Neuronal stem cell (in vitro differentiated cells): Measurements from ENCODE around the gene RBM20.

Source experiments
- DNase-seq: peaks from one replicate; pipeline ENCODE4 v3.0.0-alpha.2; 2013; ENCODE audit warnings: low spot score
- H2AFZ ChIP-seq: one replicate; pipeline ENCODE4 v1.6.1; 2013; ENCODE audit warnings: mild to moderate bottlenecking, low read length, inconsistent platforms
- H2AK5ac ChIP-seq: 2 replicates; pipeline ENCODE4 v1.6.1; 2013; ENCODE audit warnings: low read depth, mild to moderate bottlenecking, inconsistent platforms, low read length, moderate library complexity, mixed read lengths
- H2BK120ac ChIP-seq: 2 replicates; pipeline ENCODE4 v1.6.1; 2013; ENCODE audit warnings: low read depth, mild to moderate bottlenecking, inconsistent platforms, low read length, moderate library complexity, mixed read lengths
- H2BK12ac ChIP-seq: one replicate; pipeline ENCODE4 v1.6.1; 2013; ENCODE audit warnings: low read length, inconsistent platforms
- H2BK15ac ChIP-seq: 2 replicates; pipeline ENCODE4 v1.6.1; 2013; ENCODE audit warnings: mild to moderate bottlenecking, low read length, inconsistent platforms, mixed read lengths
- H2BK5ac ChIP-seq: one replicate; pipeline ENCODE4 v1.6.1; 2013; ENCODE audit warnings: inconsistent platforms, mild to moderate bottlenecking, low read length, moderate library complexity
- H3K14ac ChIP-seq: one replicate; pipeline ENCODE4 v1.6.1; 2013; ENCODE audit warnings: low read length, inconsistent platforms
- H3K18ac ChIP-seq: 2 replicates; pipeline ENCODE4 v1.6.1; 2013; ENCODE audit warnings: low read length, inconsistent platforms
- H3K23ac ChIP-seq: 2 replicates; pipeline ENCODE4 v1.6.1; 2013; ENCODE audit warnings: low read depth, mild to moderate bottlenecking, mixed read lengths, low read length, inconsistent platforms; ENCODE audit not compliant: poor library complexity
- H3K27ac ChIP-seq: replicated peaks from 3 replicates; pipeline ENCODE4 v1.5.1; 2013; ENCODE audit warnings: low read length, inconsistent platforms
- H3K27me3 ChIP-seq, 3 experiments: 2 replicates each; pipeline ENCODE4 v1.6.1; 2013; ENCODE audit warnings: low read length in 3 of 3, mild to moderate bottlenecking in 2 of 3, inconsistent platforms in 1 of 3, low read depth in 1 of 3, mixed read lengths in 1 of 3, moderate library complexity in 1 of 3; ENCODE audit not compliant: control insufficient read depth in 3 of 3, insufficient read depth in 3 of 3
- H3K36me3 ChIP-seq, 2 donors: replicated peaks in 1 of 2; 2 replicates each; pipeline ENCODE4 v1.6.1; 2013; ENCODE audit warnings: low read length in 2 of 2; ENCODE audit not compliant: control insufficient read depth in 2 of 2, insufficient read depth in 2 of 2
- H3K4ac ChIP-seq: 2 replicates; pipeline ENCODE4 v1.6.1; 2013; ENCODE audit warnings: inconsistent platforms, mild to moderate bottlenecking, low read length, moderate library complexity
- H3K4me1 ChIP-seq, 2 donors: 1 replicate in 1 of 2; 2 replicates in 1 of 2; pipeline ENCODE4 v1.6.1; 2013; ENCODE audit warnings: low read length in 2 of 2, low read depth in 1 of 2; ENCODE audit not compliant: control insufficient read depth in 2 of 2, insufficient read depth in 1 of 2
- H3K4me2 ChIP-seq: one replicate; pipeline ENCODE4 v1.6.1; 2013; ENCODE audit warnings: mild to moderate bottlenecking, low read length, inconsistent platforms; ENCODE audit not compliant: insufficient read depth, poor library complexity, severe bottlenecking
- H3K4me3 ChIP-seq, 2 donors: 2 replicates each; pipeline ENCODE4 v1.5.1; 2013; ENCODE audit warnings: low read length in 2 of 2, mild to moderate bottlenecking in 2 of 2, inconsistent platforms in 1 of 2, moderate library complexity in 1 of 2
- H3K79me1 ChIP-seq: one replicate; pipeline ENCODE4 v1.6.1; 2013; ENCODE audit warnings: low read depth, mild to moderate bottlenecking, inconsistent platforms, low read length, moderate library complexity
- H3K9ac ChIP-seq: one replicate; pipeline ENCODE4 v1.6.1; 2013; ENCODE audit warnings: mild to moderate bottlenecking, low read depth, low read length, inconsistent platforms; ENCODE audit not compliant: poor library complexity
- H3K9me3 ChIP-seq, 2 donors: replicated peaks in 1 of 2; 2 replicates each; pipeline versions ENCODE3 to v1.6.1; 2013; ENCODE audit warnings: low read length in 2 of 2, mild to moderate bottlenecking in 2 of 2, inconsistent platforms in 1 of 2, low read depth in 1 of 2, mixed read lengths in 1 of 2, moderate library complexity in 1 of 2; ENCODE audit not compliant: control insufficient read depth in 2 of 2, insufficient read depth in 1 of 2
- H4K8ac ChIP-seq: one replicate; pipeline ENCODE4 v1.6.1; 2013; ENCODE audit warnings: low read depth, mild to moderate bottlenecking, inconsistent platforms, low read length, moderate library complexity
- H4K91ac ChIP-seq: one replicate; pipeline ENCODE4 v1.6.1; 2013; ENCODE audit warnings: low read length, low read depth, mild to moderate bottlenecking, inconsistent platforms; ENCODE audit not compliant: poor library complexity
- WGBS, 2 donors: extraction: QIAGEN DNeasy Blood & Tissue Kit; methylation state at CpG; one replicate each; pipeline ENCODE4 v1.1.7; 2013; ENCODE audit warnings: missing lambda C conversion rate in 2 of 2, mixed read lengths in 1 of 2; ENCODE audit not compliant: insufficient read length in 2 of 2, insufficient replicate concordance in 1 of 2; ENCODE audit errors: extremely low coverage in 2 of 2; 5-methylcytosine and 5-hydroxymethylcytosine counted together

The RBM20 gene

GRCh38 chr10:110794808-110795207 is 150.7 kb downstream of the RBM20 start:
- H3K18ac ChIP-seq: peak overlapping the region; percentile 3
- H3K4me1 ChIP-seq: peaks cover 18 to 36% of the 10 kb centered on the region in 2 donors

GRCh38 chr10:110797416-110797815 is 153.3 kb downstream of the RBM20 start:
- no peak overlapping the region for H3K4me3 ChIP-seq
- no peak overlapping the region for H3K14ac ChIP-seq
- H3K27ac ChIP-seq: no peak overlapping the region
- H2BK12ac ChIP-seq: no peak overlapping the region
- H3K4me2 ChIP-seq: no peak overlapping the region
- no peaks in the 10 kb centered on the region for H3K9me3 ChIP-seq
- no peak overlapping the region for H2BK5ac ChIP-seq
- H3K9ac ChIP-seq: no peak overlapping the region
- no peak overlapping the region for H2BK120ac ChIP-seq
- H3K79me1 ChIP-seq: no peaks in the 10 kb centered on the region
- H2BK15ac ChIP-seq: no peak overlapping the region
- DNase-seq: no peak
- no CpG with 5 or more reads among the region's 10 CpGs for WGBS, 2 donors
- H3K18ac ChIP-seq: no peak overlapping the region
- no peaks in the 10 kb centered on the region for H3K27me3 ChIP-seq
- H2AFZ ChIP-seq: no peak overlapping the region
- H4K91ac ChIP-seq: no peak overlapping the region
- no peak overlapping the region for H3K4ac ChIP-seq
- H3K36me3 ChIP-seq: no peaks in the 10 kb centered on the region
- H3K4me1 ChIP-seq: peaks cover 16 to 27% of the 10 kb centered on the region in 2 donors
- no peak overlapping the region for H3K23ac ChIP-seq
- no peak overlapping the region for H2AK5ac ChIP-seq
- H4K8ac ChIP-seq: no peak overlapping the region

More at GRCh38 chr10:110794808-110795207, 150.7 kb downstream of the RBM20 start:
- Histone ChIP-seq H3K23ac (no peak overlapping the region), H3K4ac (no peak overlapping the region), H2AK5ac (no peak overlapping the region), H3K9ac (no peak overlapping the region), H2BK120ac (no peak overlapping the region), H3K27me3 (no peaks in the 10 kb centered on the region), H3K36me3 (no peaks in the 10 kb centered on the region), H3K4me3 (no peak overlapping the region), H2BK5ac (no peak overlapping the region), H3K79me1 (no peaks in the 10 kb centered on the region), H2BK12ac (no peak overlapping the region), H4K8ac (no peak overlapping the region), H3K27ac (peak overlapping the region; percentile 84), H3K4me2 (no peak overlapping the region), H3K9me3 (no peaks in the 10 kb centered on the region), H3K14ac (no peak overlapping the region), H2AFZ (peak overlapping the region; percentile 67), H2BK15ac (no peak overlapping the region), H4K91ac (no peak overlapping the region)
- WGBS, 2 donors: no CpG with 5 or more reads among the region's 4 CpGs
- peak; percentile 72 for DNase-seq

GRCh38 chr10:110798340-110798739 is 154.2 kb downstream of the RBM20 start:
- H3K18ac ChIP-seq: no peak overlapping the region
- H2AFZ ChIP-seq: no peak overlapping the region
- H3K23ac ChIP-seq: no peak overlapping the region
- H2BK5ac ChIP-seq: no peak overlapping the region
- no peaks in the 10 kb centered on the region for H3K36me3 ChIP-seq
- no peaks in the 10 kb centered on the region for H3K27me3 ChIP-seq
- no peak overlapping the region for H3K27ac ChIP-seq
- no peaks in the 10 kb centered on the region for H3K9me3 ChIP-seq
- no peak overlapping the region for H3K4me2 ChIP-seq
- no peak overlapping the region for H2BK15ac ChIP-seq
- no peak for DNase-seq
- WGBS, 2 donors: no CpG with 5 or more reads among the region's 2 CpGs
- H3K14ac ChIP-seq: no peak overlapping the region
- H3K79me1 ChIP-seq: no peaks in the 10 kb centered on the region
- no peak overlapping the region for H3K4ac ChIP-seq
- H4K91ac ChIP-seq: no peak overlapping the region
- H2BK12ac ChIP-seq: no peak overlapping the region
- H3K4me3 ChIP-seq: no peak overlapping the region
- no peak overlapping the region for H4K8ac ChIP-seq
- H3K9ac ChIP-seq: no peak overlapping the region
- no peak overlapping the region for H2BK120ac ChIP-seq
- H2AK5ac ChIP-seq: no peak overlapping the region
- peaks cover 18 to 25% of the 10 kb centered on the region in 2 donors for H3K4me1 ChIP-seq

- no peak overlapping the region for H4K8ac ChIP-seq
- H3K4ac ChIP-seq: no peak overlapping the region
- no peak overlapping the region for H2BK12ac ChIP-seq
- H2BK120ac ChIP-seq: no peak overlapping the region
- H3K27me3 ChIP-seq: no peaks in the 10 kb centered on the region
- H3K23ac ChIP-seq: no peak overlapping the region
- no peak for DNase-seq
- no CpG with 5 or more reads among the region's 1 CpG for WGBS, 2 donors
- H3K4me2 ChIP-seq: no peak overlapping the region
- no peaks in the 10 kb centered on the region for H3K79me1 ChIP-seq
- no peak overlapping the region for H3K27ac ChIP-seq
- no peaks in the 10 kb centered on the region for H3K9me3 ChIP-seq
- H2AK5ac ChIP-seq: no peak overlapping the region
- no peak overlapping the region for H2AFZ ChIP-seq
- no peak overlapping the region for H4K91ac ChIP-seq
- H2BK5ac ChIP-seq: no peak overlapping the region
- no peak overlapping the region for H3K9ac ChIP-seq
- no peak overlapping the region for H3K4me3 ChIP-seq
- no peaks in the 10 kb centered on the region for H3K36me3 ChIP-seq
- H2BK15ac ChIP-seq: no peak overlapping the region
- peaks cover 3 to 6% of the 10 kb centered on the region in 2 donors for H3K4me1 ChIP-seq
- no peak overlapping the region for H3K14ac ChIP-seq
- no peak overlapping the region for H3K18ac ChIP-seq
Measured at GRCh38 chr10:110802090-110802489, 158.0 kb downstream of the RBM20 start.
